Measurements from ENCODE around the gene MRPS27.

Gene MRPS27

DNA sequence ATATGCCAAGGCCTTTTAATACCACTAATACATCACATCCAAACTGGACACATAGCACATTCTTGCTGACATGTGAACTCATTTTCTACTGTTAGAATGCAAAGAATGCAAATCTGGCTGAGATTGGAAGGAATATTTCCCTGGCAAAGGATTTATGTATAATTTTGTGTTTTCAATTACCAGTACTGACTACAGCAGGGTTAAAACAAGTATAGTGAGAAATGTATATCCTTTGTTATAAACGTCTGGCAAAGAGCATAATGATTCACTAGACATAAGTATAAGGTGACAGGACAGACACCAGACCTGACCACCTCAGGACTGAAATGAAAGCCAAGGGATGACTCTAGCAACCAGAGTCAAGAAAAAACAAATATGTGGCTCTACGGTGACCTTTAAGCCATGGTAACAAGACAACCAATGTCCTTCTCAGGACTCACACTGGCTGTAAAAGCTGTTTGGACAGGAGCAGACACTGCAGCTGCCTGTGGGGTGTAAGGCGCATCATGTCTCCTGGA, 95.0 kb downstream of the MRPS27 start:
- Histone ChIP-seq H3K9me3 (no peaks in the 10 kb centered on the region), H3K4me1 (ENCODE audit: control insufficient read depth in 1 of 2, insufficient read depth in 1 of 2, low read depth in 1 of 2, low read length in 1 of 2) (no peaks in the 10 kb centered on the region), H3K4me3 (ENCODE audit: low read depth in 1 of 2, low read length in 1 of 2) (no peak overlapping the region), H3K27ac (no peak overlapping the region), H3K36me3 (peaks cover 43% of the 10 kb centered on the region), H3K27me3 (no peaks in the 10 kb centered on the region)
- TF ChIP-seq, protein P1, sequence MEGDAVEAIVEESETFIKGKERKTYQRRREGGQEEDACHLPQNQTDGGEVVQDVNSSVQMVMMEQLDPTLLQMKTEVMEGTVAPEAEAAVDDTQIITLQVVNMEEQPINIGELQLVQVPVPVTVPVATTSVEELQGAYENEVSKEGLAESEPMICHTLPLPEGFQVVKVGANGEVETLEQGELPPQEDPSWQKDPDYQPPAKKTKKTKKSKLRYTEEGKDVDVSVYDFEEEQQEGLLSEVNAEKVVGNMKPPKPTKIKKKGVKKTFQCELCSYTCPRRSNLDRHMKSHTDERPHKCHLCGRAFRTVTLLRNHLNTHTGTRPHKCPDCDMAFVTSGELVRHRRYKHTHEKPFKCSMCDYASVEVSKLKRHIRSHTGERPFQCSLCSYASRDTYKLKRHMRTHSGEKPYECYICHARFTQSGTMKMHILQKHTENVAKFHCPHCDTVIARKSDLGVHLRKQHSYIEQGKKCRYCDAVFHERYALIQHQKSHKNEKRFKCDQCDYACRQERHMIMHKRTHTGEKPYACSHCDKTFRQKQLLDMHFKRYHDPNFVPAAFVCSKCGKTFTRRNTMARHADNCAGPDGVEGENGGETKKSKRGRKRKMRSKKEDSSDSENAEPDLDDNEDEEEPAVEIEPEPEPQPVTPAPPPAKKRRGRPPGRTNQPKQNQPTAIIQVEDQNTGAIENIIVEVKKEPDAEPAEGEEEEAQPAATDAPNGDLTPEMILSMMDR (IDR thresholded peaks at IDR 0.05) = no peak

DNA sequence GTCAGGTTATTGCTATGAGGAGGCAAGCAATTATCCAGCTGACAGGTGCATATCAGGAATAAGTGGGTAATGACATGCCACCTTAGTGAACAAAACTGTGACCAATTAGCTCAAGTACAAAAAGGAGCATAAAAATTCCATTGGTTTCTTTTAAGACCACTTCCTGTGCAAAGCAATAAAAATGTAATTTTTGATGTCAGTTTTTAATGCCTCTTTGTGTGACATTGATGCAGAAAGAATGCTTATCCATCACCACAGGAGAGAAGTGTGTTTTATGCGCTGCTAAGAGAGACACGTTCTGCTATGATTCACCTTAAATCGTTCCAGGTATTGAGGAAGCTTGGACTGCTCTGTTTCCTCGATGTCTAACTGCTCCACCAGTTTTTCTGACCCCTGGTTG, 96.7 kb downstream of the MRPS27 start:
- Histone ChIP-seq H3K9me3 (no peaks in the 10 kb centered on the region), H3K36me3 (peaks cover 58% of the 10 kb centered on the region), H3K27ac (no peak overlapping the region)

DNA sequence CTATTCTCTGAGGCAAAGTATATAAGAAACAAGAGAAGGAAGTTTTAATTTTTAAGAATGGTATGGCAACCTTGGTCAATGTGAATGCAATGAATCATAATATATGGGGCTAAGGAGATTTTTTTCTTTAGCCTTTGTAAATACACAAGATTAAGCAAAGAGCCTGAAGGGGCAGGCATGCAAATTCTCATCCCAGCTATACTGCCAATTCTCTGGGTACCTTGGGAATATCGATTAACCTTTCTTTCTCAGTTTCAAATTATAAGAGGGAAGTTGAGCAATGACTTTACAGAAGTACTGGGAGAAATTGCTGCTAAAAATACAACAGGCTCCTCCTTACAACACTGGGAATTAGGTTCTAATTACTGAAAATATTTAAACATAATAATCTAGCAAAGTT, 97.5 kb downstream of the MRPS27 start:
- Histone ChIP-seq H3K36me3 (peaks cover 63% of the 10 kb centered on the region), H3K27me3 (no peaks in the 10 kb centered on the region), H3K27ac (no peak overlapping the region), H3K4me3 (ENCODE audit: low read depth in 1 of 2, low read length in 1 of 2) (no peak overlapping the region), H3K9me3 (no peaks in the 10 kb centered on the region), H3K4me1 (ENCODE audit: control insufficient read depth in 1 of 2, insufficient read depth in 1 of 2, low read depth in 1 of 2, low read length in 1 of 2) (no peaks in the 10 kb centered on the region)
- TF ChIP-seq, protein P1 (IDR thresholded peaks at IDR 0.05) = no peak

More for the DNA sequence above, 96.7 kb downstream of the MRPS27 start:
- TF ChIP-seq, protein P1 (IDR thresholded peaks at IDR 0.05) = no peak
- no peaks in the 10 kb centered on the region for H3K4me1 ChIP-seq (ENCODE audit: control insufficient read depth in 1 of 2, insufficient read depth in 1 of 2, low read depth in 1 of 2, low read length in 1 of 2)
- H3K4me3 ChIP-seq (ENCODE audit: low read depth in 1 of 2, low read length in 1 of 2) = no peak overlapping the region
- H3K27me3 ChIP-seq = no peaks in the 10 kb centered on the region

DNA sequence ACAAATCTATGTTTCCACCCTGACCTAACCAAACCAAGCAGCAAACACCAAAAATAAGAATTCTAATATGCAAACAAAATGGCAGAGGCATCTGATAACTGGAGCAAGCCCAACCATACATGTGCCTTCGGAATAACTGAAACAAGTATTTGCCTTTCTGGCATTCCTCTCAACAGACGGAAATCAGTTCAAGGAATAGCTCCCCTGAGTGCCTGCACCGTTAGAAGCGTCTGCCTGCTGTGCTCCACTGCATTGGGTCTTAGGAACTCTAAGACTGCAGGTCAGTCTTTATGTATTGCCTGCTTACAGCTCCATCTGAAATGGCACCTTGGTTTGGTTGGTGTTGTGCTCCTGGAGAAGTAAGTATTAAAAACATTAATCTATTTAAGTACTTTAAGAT, 98.5 kb downstream of the MRPS27 start:
- TF ChIP-seq, protein P1 (IDR thresholded peaks at IDR 0.05) = no peak
- no peaks in the 10 kb centered on the region for H3K9me3 ChIP-seq
- no peak overlapping the region for H3K4me3 ChIP-seq (ENCODE audit: low read depth in 1 of 2, low read length in 1 of 2)
- H3K27me3 ChIP-seq = no peaks in the 10 kb centered on the region
- no peak overlapping the region for H3K27ac ChIP-seq
- H3K36me3 ChIP-seq = peaks cover 58% of the 10 kb centered on the region
- H3K4me1 ChIP-seq (ENCODE audit: control insufficient read depth in 1 of 2, insufficient read depth in 1 of 2, low read depth in 1 of 2, low read length in 1 of 2) = no peaks in the 10 kb centered on the region

DNA sequence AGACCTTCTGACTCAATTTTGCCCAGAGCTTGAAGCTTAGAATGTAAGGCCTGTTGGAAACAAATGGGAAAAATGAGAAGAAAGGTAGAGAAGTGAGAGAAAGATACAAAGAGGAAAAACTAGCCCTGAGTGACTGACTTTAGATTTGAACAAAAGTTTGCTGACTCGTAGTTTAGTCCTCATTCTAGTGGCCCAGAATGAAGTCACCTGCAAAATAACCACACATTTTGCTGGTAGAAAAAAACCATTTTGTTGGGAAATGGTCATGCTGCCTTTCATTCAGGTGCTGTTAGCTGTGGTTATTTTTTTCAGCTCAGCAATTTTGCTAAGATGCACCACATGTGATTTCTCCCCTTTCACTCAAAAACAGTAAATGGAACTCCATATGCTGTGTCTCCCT, 98.9 kb downstream of the MRPS27 start:
- no peak overlapping the region for H3K27ac ChIP-seq
- no peaks in the 10 kb centered on the region for H3K27me3 ChIP-seq
- no peak overlapping the region for H3K4me3 ChIP-seq (ENCODE audit: low read depth in 1 of 2, low read length in 1 of 2)
- no peaks in the 10 kb centered on the region for H3K9me3 ChIP-seq
- TF ChIP-seq, protein P1 (IDR thresholded peaks at IDR 0.05) = no peak
- H3K36me3 ChIP-seq = peaks cover 58% of the 10 kb centered on the region
- no peaks in the 10 kb centered on the region for H3K4me1 ChIP-seq (ENCODE audit: control insufficient read depth in 1 of 2, insufficient read depth in 1 of 2, low read depth in 1 of 2, low read length in 1 of 2)

DNA sequence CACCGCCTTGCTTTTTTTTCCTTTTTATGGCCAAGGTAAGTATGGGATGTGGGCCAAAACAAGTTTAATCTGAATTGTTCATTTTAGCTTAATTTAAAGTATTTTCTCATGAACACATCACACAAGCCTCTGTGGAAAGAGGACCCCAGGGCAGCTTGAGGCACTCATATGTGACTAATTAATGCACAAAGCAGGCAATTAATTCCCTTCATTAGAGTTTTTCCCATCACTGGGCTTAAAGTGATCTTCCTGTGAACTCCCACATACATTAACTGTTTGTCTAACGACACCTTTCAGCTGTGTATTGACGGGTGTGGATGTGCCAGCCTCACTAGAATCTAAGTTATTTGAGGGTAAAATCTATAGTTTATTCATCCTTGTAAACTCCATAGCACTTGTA, 103.3 kb downstream of the MRPS27 start:
- no peaks in the 10 kb centered on the region for H3K9me3 ChIP-seq
- H3K4me3 ChIP-seq (ENCODE audit: low read depth in 1 of 2, low read length in 1 of 2) = no peak overlapping the region
- TF ChIP-seq, protein P1 (IDR thresholded peaks at IDR 0.05) = no peak
- H3K4me1 ChIP-seq (ENCODE audit: control insufficient read depth in 1 of 2, insufficient read depth in 1 of 2, low read depth in 1 of 2, low read length in 1 of 2) = no peaks in the 10 kb centered on the region
- H3K27ac ChIP-seq = no peak overlapping the region
- H3K36me3 ChIP-seq = peaks cover 36% of the 10 kb centered on the region
- H3K27me3 ChIP-seq = no peaks in the 10 kb centered on the region
